ENCODE results near the gene CCL7.
A peak's percentile ranks its signal among the peaks of the same experiment; 100 is the strongest.

The CCL7 gene

GRCh38 chr17:34248511-34249024, 21.5 kb upstream of the CCL7 start:
- peak; percentile 10 for DNase-seq

GRCh38 chr17:34249061-34249460, 21.0 kb upstream of the CCL7 start:
- DNase-seq: no peak

- no peak for DNase-seq
Measured at GRCh38 chr17:34249478-34249877, 20.5 kb upstream of the CCL7 start.

GRCh38 chr17:34251186-34251585, 18.8 kb upstream of the CCL7 start:
- DNase-seq: no peak

GRCh38 chr17:34252095-34252443, 18.0 kb upstream of the CCL7 start:
- peak; percentile 64 for DNase-seq

DNA sequence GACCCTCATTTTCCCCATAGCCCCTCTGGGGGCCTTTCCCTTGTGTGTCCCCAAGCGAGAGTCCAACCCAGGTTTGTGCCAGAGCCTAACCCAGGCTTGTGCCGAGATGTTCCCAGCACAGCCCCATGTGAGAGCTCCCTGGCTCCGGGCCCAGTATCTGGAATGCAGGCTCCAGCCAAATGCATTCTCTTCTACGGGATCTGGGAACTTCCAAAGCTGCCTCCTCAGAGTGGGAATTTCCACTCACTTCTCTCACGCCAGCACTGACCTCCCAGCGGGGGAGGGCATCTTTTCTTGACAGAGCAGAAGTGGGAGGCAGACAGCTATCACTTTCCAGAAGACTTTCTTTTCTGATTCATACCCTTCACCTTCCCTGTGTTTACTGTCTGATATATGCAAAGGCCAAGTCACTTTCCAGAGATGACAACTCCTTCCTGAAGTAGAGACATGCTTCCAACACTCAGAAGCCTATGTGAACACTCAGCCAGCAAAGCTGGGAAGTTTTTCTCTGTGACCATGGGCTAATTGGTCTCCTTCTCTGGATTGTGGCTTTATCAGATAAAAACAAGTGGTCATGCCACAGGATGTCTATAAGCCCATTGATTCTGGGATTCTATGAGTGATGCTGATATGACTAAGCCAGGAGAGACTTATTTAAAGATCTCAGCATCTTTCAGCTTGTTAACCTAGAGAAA, 17.4 kb upstream of the CCL7 start:
- DNase-seq: no peak

DNA sequence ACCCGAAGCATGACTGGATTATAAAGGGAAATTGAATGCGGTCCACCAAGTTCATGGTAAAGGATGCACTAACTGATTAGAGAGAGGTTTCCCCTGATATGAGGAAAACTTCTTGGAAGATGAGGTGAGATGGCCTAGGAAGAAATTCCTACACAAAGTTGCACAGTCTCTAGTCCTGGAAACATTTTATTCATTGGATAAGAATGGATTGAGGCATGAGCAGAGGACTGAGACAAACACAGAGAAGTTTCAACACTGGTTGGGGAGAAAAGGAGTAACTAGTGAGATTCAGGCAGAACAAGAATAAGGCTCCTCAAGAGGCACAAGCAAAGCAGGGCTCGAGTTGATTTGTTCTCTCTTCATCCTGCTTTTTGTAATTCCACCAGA, 16.9 kb upstream of the CCL7 start:
- no peak for DNase-seq

- no peak for DNase-seq
Measured at GRCh38 chr17:34254146-34254545, 15.9 kb upstream of the CCL7 start.

DNA sequence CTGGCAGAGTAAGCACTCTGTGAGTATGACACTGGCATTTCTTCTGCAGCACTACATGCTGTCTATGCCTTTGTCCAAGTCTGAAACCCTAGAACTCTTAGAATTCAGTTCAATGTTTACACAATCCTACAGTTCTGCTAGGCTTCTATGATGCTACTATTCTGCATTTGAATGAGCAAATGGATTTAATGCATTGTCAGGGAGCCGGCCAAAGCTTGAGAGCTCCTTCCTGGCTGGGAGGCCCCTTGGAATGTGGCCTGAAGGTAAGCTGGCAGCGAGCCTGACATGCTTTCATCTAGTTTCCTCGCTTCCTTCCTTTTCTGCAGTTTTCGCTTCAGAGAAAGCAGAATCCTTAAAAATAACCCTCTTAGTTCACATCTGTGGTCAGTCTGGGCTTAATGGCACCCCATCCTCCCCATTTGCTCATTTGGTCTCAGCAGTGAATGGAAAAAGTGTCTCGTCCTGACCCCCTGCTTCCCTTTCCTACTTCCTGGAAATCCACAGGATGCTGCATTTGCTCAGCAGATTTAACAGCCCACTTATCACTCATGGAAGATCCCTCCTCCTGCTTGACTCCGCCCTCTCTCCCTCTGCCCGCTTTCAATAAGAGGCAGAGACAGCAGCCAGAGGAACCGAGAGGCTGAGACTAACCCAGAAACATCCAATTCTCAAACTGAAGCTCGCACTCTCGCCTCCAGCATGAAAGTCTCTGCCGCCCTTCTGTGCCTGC, 15.2 kb upstream of the CCL7 start, which contains the start of gene CCL2:
CCL2 (plus strand) TSS at position 635 of the 730 bp plus-strand sequence; CDS start at position 700, 65 bp downstream.
- DNase-seq: no peak

DNA sequence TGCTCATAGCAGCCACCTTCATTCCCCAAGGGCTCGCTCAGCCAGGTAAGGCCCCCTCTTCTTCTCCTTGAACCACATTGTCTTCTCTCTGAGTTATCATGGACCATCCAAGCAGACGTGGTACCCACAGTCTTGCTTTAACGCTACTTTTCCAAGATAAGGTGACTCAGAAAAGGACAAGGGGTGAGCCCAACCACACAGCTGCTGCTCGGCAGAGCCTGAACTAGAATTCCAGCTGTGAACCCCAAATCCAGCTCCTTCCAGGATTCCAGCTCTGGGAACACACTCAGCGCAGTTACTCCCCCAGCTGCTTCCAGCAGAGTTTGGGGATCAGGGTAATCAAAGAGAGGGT, 14.7 kb upstream of the CCL7 start:
- no peak for DNase-seq

DNA sequence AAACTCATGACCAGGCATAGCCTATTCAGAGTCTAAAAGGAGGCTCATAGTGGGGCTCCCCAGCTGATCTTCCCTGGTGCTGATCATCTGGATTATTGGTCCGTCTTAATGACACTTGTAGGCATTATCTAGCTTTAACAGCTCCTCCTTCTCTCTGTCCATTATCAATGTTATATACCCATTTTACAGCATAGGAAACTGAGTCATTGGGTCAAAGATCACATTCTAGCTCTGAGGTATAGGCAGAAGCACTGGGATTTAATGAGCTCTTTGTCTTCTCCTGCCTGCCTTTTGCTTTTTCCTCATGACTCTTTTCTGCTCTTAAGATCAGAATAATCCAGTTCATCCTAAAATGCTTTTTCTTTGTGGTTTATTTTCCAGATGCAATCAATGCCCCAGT, 14.2 kb upstream of the CCL7 start:
- no peak for DNase-seq

DNA sequence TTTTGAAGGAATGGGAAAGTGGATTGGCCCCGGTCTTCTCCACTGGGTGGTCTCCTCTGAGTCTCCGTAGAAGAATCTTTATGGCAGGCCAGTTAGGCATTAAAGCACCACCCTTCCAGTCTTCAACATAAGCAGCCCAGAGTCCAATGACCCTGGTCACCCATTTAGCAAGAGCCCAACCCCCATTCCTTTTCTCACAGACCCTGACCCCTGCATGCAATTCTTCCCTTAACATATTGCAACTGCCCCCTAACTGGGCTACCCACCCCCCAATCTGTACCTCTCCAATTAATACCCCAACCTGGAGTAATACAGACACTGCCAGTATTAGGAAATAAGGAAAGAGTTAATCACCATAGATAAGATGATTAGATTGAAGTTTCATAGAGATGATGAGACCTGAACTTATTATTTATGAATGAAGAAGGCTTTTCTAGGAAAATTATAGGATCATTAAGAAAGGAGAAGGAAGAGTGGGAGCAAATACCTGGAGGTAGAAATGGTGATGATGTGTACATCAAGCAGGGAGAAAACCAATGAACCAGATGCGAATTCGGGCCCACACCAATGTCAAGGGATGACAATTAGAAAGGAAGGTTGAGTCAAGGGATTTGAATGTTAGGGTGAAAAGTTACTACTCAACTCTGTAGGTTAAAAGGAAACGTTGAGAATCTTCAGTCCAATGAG, 12.6 kb upstream of the CCL7 start:
- no peak for DNase-seq

DNA sequence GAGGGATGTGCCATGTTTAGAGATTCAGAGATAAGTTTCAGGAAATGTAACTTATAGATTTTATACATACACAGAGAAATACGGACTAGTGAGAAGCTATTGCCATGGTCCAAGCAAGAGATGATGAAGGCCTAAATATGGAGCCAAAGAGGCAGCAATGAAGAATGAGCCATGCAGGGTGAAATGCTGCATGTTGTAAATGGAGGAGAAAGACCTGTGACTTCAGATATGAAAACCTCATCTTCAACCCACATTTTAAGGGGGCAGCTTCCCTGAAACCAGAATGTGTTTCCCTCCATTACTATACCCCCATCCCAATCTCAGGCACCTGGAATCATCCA, 12.1 kb upstream of the CCL7 start:
- DNase-seq: no peak

DNA sequence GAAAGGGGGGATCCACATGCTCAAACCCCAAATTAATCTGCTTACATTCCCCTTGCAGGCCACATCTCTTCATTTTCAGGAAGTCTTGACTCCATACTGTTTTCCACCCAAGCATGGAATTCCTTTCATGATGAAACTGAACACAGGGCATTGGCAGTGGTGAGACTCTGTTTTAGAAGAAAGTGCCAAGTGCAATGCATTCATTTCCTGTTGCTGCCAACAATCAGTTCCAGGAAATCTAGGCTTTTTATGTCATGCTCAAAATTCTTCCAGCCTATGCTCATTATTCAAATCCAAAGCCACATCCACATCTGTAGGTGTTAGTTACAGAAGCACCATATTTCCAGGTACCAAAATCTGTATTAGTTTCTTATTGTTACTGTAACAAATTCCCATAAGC, 10.9 kb upstream of the CCL7 start:
- DNase-seq: no peak

GRCh38 chr17:34260861-34261260, 9.2 kb upstream of the CCL7 start:
- no peak for DNase-seq

DNA sequence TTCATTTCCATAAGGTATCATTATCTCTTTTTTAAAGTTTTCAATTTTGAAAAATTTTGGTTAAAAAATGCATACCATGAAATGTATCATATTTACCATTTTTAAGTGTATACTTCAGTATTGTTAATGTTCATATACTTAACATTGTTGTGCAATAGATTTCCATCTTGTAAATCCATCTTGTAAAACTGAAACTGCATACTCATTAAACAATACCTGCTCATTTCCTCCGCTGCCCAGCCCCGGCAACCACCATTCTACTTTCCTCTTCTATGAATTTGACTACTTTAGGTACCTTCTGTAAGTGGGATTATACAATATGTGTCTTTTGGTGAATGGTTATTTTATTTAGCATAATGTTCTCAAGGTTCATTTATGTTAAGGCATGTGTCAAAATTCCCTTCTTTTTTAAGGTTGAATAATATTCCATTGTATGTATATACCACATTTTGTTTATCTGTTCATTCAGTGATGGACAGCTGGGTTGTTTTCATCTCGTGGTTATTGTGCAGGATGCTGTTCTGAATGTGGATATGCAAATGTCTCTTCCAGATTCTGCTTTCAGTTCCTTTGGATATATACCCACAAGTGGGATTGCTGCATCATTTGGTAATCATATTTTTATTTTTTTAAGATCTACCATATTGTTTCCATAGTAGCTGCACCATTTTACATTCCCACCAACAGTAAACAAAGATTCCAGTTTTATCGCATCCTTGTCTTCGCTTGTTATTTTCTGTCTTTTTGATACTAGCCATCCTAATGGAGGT, 8.3 kb upstream of the CCL7 start:
- no peak for DNase-seq

- DNase-seq: no peak
Measured at GRCh38 chr17:34265711-34266110, 4.3 kb upstream of the CCL7 start.

DNA sequence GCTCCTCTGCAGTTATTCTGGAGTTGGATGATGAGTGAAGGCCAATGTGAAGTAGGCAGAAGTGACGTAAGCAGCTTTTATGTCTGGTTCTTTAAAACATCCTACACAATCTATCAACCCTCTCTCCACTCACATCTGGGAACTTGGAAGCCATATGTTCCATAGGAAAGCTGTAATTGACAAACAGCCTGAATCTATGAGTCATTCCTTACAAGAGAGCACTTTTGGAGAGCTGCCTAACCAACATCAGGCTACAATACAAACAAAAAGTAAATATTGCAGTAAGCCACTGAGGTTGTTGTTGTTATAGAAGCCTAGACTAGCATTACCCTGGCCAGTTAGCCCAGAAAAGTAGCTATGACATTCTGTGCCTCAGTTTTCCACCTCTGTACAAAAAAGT, 5.9 kb downstream of the CCL7 start:
- no peak for DNase-seq

- DNase-seq: no peak
Measured at GRCh38 chr17:34276826-34277225, 6.8 kb downstream of the CCL7 start.

- DNase-seq: no peak
Measured at GRCh38 chr17:34283571-34283970, 13.6 kb downstream of the CCL7 start.

DNA sequence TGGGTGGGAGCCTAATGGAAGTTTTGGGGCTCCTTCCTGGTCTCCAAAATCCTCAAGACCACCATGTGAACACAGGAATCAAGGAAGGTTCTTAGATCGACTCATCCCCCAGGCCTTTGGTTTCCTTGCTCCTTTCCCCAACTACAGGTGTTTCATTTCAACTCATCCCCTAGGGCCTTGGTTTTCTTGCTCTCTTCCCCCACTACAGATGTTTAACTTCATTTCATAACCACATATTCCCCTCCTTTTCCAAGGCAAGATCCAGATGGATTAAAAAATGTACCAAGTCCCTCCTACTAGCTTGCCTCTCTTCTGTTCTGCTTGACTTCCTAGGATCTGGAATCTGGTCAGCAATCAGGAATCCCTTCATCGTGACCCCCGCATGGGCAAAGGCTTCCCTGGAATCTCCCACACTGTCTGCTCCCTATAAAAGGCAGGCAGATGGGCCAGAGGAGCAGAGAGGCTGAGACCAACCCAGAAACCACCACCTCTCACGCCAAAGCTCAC, 15.3 kb downstream of the CCL7 start, which contains the start of gene CCL11:
CCL11 (plus strand) TSS at position 457 of the 507 bp plus-strand sequence. CDS start 67 bp downstream, outside the sequence.
- DNase-seq: no peak

GRCh38 chr17:34287875-34288274, 17.9 kb downstream of the CCL7 start:
- DNase-seq: no peak

- DNase-seq: no peak
Measured at GRCh38 chr17:34290586-34290985, 20.6 kb downstream of the CCL7 start.
